GM18502 (cell line): ENCODE data around the gene RTP1.
"Not testable (repeated sequence)": the region's sequence is repeated elsewhere in the genome, so short reads cannot be mapped to it uniquely, and the experiment has no call there.

Experiments used
- ATAC-seq: cut with Tn5 transposase; IDR thresholded peaks from one replicate; pipeline ENCODE4 v1.9.1; 2021; ENCODE audit warnings: mild to moderate bottlenecking; ENCODE audit not compliant: unreplicated experiment, poor library complexity

The RTP1 gene

GRCh38 chr3:187197335-187197649 is at the start of gene RTP1:
Gene RTP1, plus strand, starts transcription at chr3:187197486. Its CDS starts 30 bp downstream, at chr3:187197516.
- ATAC-seq: no peak

GRCh38 chr3:187150186-187150585 is 47.1 kb upstream of the RTP1 start:
- no peak for ATAC-seq

- no peak for ATAC-seq
These were observed 46.7 kb upstream of the RTP1 start for GRCh38 chr3:187150599-187150998.

GRCh38 chr3:187161556-187161955 is 35.7 kb upstream of the RTP1 start:
- no peak for ATAC-seq

GRCh38 chr3:187162265-187162953 is 34.9 kb upstream of the RTP1 start:
- ATAC-seq: no peak

GRCh38 chr3:187165144-187165543 is 32.1 kb upstream of the RTP1 start:
- no peak for ATAC-seq

GRCh38 chr3:187166750-187167149 is 30.5 kb upstream of the RTP1 start:
- ATAC-seq: no peak

GRCh38 chr3:187167777-187168176 is 29.5 kb upstream of the RTP1 start:
- no peak for ATAC-seq

- ATAC-seq: no peak
These were observed 27.9 kb upstream of the RTP1 start for GRCh38 chr3:187169231-187169960.

- not testable (repeated sequence) for ATAC-seq
These were observed 26.4 kb upstream of the RTP1 start for GRCh38 chr3:187170911-187171310.

- no peak for ATAC-seq
These were observed 24.4 kb upstream of the RTP1 start for GRCh38 chr3:187172929-187173328.

- ATAC-seq: no peak
These were observed 15.7 kb upstream of the RTP1 start for GRCh38 chr3:187181454-187182170.

GRCh38 chr3:187183210-187183862 is 13.9 kb upstream of the RTP1 start:
- ATAC-seq: no peak

GRCh38 chr3:187183903-187184302 is 13.4 kb upstream of the RTP1 start:
- ATAC-seq: no peak

GRCh38 chr3:187185759-187186158 is 11.5 kb upstream of the RTP1 start:
- no peak for ATAC-seq

GRCh38 chr3:187186375-187186774 is 10.9 kb upstream of the RTP1 start:
- no peak for ATAC-seq

GRCh38 chr3:187186801-187187421 is 10.4 kb upstream of the RTP1 start:
- ATAC-seq: no peak

GRCh38 chr3:187188931-187189330 is 8.4 kb upstream of the RTP1 start:
- no peak for ATAC-seq

- no peak for ATAC-seq
These were observed 6.0 kb upstream of the RTP1 start for GRCh38 chr3:187191271-187191670.

- ATAC-seq: no peak
These were observed 4.1 kb upstream of the RTP1 start for GRCh38 chr3:187193181-187193580.
